Measurements from ENCODE around the gene PLEKHM1. TPM values are rescaled to one million over a fixed set of nuclear protein-coding genes. Genes with fewer than 3 reads are reported as not detected.

PLEKHM1 gene
- total and polyA plus RNA-seq, 2 of the 4 experiments (the other 2 are of a cell fraction) = 4.7 to 16.4 TPM

- TF ChIP-seq BHLHE40 (IDR thresholded peaks at IDR 0.05; ENCODE audit: low read depth, low read length) = no peak
- TF ChIP-seq POLR2A (IDR thresholded peaks at IDR 0.05; ENCODE audit: low read depth, low read length) = no peak
These were observed 85.1 kb downstream of the PLEKHM1 start (continued) for GRCh38 chr17:45405250-45406086.

DNA sequence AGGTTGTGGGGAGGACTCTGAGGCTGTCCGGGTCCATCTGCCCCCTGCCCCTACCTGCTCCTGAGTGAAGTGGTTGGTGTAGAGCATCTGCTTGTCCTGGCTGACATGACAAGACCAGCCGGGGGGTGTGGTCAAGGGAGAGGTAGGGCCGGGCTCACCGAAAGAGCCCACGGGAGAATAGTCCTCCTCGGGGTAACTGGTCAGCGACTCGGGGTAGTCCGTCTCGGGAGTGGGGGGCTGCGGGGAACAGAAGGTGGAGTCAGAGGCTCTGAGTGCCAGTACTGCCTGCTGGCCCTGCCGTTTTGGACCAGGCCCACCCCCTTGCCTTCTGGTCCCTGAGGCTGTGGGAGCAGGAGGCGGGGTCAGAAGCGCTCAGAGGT is 85.7 kb downstream of the PLEKHM1 start:
- H3K27ac ChIP-seq (ENCODE audit: insufficient read depth, low read length) = no peak overlapping the region
- H2AK5ac ChIP-seq (ENCODE audit: low read depth, low read length) = no peak overlapping the region
- no peak overlapping the region for H2BK20ac ChIP-seq (ENCODE audit: low read depth, low read length)
- H3K23ac ChIP-seq (ENCODE audit: low read depth, low read length) = no peak overlapping the region
- intact Hi-C loops (cut with micrococcal nuclease) = no loop called here
- no peak overlapping the region for H3K56ac ChIP-seq (ENCODE audit: extremely low read depth, insufficient read depth, low read length)
- CTCF ChIA-PET = no interaction called here
- H2BK5ac ChIP-seq (ENCODE audit: low read depth, low read length, poor library complexity, severe bottlenecking) = no peak overlapping the region
- no peak overlapping the region for H3K4me2 ChIP-seq (ENCODE audit: low read depth, low read length)
- H4K5ac ChIP-seq (ENCODE audit: low read depth, low read length) = no peak overlapping the region
- TF ChIP-seq FOS (IDR thresholded peaks at IDR 0.05; ENCODE audit: low read depth, low read length) (no peak), RCOR1 (IDR thresholded peaks at IDR 0.05; ENCODE audit: insufficient replicate concordance, low read length) (no peak), ELK1 (IDR thresholded peaks at IDR 0.05; ENCODE audit: borderline replicate concordance, low read depth, low read length) (no peak), RFX5 (IDR thresholded peaks at IDR 0.05; ENCODE audit: low read depth, low read length) (no peak)
- TF ChIP-seq, protein P1, sequence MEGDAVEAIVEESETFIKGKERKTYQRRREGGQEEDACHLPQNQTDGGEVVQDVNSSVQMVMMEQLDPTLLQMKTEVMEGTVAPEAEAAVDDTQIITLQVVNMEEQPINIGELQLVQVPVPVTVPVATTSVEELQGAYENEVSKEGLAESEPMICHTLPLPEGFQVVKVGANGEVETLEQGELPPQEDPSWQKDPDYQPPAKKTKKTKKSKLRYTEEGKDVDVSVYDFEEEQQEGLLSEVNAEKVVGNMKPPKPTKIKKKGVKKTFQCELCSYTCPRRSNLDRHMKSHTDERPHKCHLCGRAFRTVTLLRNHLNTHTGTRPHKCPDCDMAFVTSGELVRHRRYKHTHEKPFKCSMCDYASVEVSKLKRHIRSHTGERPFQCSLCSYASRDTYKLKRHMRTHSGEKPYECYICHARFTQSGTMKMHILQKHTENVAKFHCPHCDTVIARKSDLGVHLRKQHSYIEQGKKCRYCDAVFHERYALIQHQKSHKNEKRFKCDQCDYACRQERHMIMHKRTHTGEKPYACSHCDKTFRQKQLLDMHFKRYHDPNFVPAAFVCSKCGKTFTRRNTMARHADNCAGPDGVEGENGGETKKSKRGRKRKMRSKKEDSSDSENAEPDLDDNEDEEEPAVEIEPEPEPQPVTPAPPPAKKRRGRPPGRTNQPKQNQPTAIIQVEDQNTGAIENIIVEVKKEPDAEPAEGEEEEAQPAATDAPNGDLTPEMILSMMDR (conservative IDR thresholded peaks at IDR 0.05; ENCODE audit: low read depth, low read length) = no peak
- H3K79me1 ChIP-seq (ENCODE audit: low read depth in 1 of 2, low read length in 2 of 2) = no peaks in the 10 kb centered on the region
- H3K27me3 ChIP-seq (ENCODE audit: control insufficient read depth, insufficient read depth, low read length) = peaks cover 26% of the 10 kb centered on the region
- dilution Hi-C loops (cut with HindIII; ENCODE audit: low sequenced_read_pairs, unreplicated experiment) = no loop called here
- H2BK120ac ChIP-seq (ENCODE audit: low read depth, low read length) = no peak overlapping the region
- no peak overlapping the region for H4K8ac ChIP-seq (ENCODE audit: low read depth in 2 of 2, low read length in 2 of 2)
- H2AK9ac ChIP-seq (replicated peaks; ENCODE audit: low read depth, low read length, poor library complexity) = no peak overlapping the region
- no peak overlapping the region for H2BK15ac ChIP-seq (ENCODE audit: low read depth, low read length)
- WGBS, 2 experiments (ENCODE audit: extremely low coverage in 2 of 2, insufficient read length in 1 of 2) = 25% methylated on average over 12 of the region's 14 CpGs; no CpG with 5 or more reads in 1 of the 2 experiments
- no peak overlapping the region for H3K4ac ChIP-seq (ENCODE audit: low read depth, low read length)
- H4K20me1 ChIP-seq (ENCODE audit: insufficient read depth, low read length) = no peaks in the 10 kb centered on the region; the same call in none of the 2 replicates
- ATAC-seq (ENCODE audit: low read depth) (no peak), DNase-seq (no peak)
- no TSS peak for BruUV-seq (replicated peaks)
- POLR2A ChIA-PET (ENCODE audit: unreplicated experiment) = no interaction called here
- H3K9ac ChIP-seq (ENCODE audit: low read depth, low read length) = no peak overlapping the region
- peaks cover 6% of the 10 kb centered on the region; the same call in 1 of the 2 replicates for H3K4me1 ChIP-seq (ENCODE audit: control insufficient read depth, insufficient read depth, low read length)
- no peaks in the 10 kb centered on the region for H3K36me3 ChIP-seq (ENCODE audit: control insufficient read depth, insufficient read depth, low read length)
- H3K9me3 ChIP-seq (ENCODE audit: control insufficient read depth, insufficient read depth, low read length) = no peaks in the 10 kb centered on the region
- H4K91ac ChIP-seq (ENCODE audit: insufficient read depth, low read depth, low read length) = no peak overlapping the region
- no peak overlapping the region for H2AFZ ChIP-seq (replicated peaks; ENCODE audit: low read length, poor library complexity)
- in situ Hi-C loops (cut with MboI; ENCODE audit: low sequenced_read_pairs) = loop anchor here (25.0 kb wide), 1 partner anchor 432 kb away; the partner anchor contains the start of gene SPPL2C
- no peak overlapping the region for H3K14ac ChIP-seq (replicated peaks; ENCODE audit: low read depth, low read length)
- no peaks in the 10 kb centered on the region for H3K9me1 ChIP-seq (ENCODE audit: insufficient read depth, low read length)
- no peak overlapping the region for H3K18ac ChIP-seq (ENCODE audit: low read depth, low read length)
- H3K4me3 ChIP-seq (ENCODE audit: insufficient read depth, low read depth, low read length) = no peak overlapping the region
